Measurements from ENCODE around the gene DLGAP4. TPM values are rescaled to one million over a fixed set of nuclear protein-coding genes. Genes with fewer than 3 reads are reported as not detected.
A peak's percentile ranks its signal among the peaks of the same experiment; 100 is the strongest.

The DLGAP4 gene
- total and polyA plus RNA-seq, 2 of the 13 experiments (the other 11 are each of a cell fraction or from before 2014, with no cell fraction given), result 15.2 to 26.7 TPM

DNA sequence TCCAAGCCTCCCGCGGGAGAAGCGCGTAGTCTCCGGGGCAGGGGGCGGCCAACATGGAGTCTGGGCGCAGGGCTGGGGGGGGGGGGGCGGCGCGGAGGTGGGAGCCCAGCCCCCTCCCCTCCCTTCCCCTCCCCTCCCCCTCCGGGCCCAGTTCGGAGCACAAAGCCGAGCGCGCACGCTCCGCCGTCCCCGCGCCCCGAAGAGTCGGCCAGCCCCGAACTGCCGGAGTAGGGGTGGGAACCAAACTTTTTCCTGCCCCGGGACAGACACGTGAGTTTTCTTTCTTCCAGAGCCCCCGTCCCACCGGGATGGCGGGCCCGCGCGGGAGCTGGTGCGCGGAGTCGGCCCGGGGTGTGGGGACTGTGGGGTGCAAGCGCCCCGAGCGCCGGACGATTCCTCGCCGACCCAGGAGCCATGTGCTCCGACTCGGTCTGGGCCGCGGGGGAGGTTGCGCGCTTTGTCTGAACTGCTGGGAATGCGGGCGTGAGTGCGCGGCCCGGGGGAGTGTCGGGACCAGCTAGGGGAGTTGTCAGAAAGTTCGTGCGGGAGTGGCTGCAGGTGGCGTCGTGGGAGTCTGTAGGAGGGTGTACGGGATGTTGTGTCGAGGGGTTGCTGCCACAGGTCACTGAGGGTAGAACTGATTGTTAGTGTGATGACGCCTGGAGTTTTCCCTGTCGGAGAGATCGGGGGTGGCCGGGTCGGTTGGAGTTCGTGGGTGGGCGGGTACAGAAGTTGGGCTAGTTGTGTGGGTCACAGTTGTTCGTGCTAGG, 268.4 kb downstream of the DLGAP4 start (continued):
- TF ChIP-seq ARNTL (CRISPR knock-in tag; IDR thresholded peaks at IDR 0.05) (peak; percentile 71; the same call in 1 of the 2 replicates), ZKSCAN5 (CRISPR knock-in tag; IDR thresholded peaks at IDR 0.05) (no peak), TOE1 (CRISPR knock-in tag; IDR thresholded peaks at IDR 0.05) (no peak; the same call in 1 of the 2 replicates), MTA3 (CRISPR knock-in tag; IDR thresholded peaks at IDR 0.05) (no peak), ZFP62 (CRISPR knock-in tag; IDR thresholded peaks at IDR 0.05) (no peak), ZNF383 (CRISPR knock-in tag; IDR thresholded peaks at IDR 0.05; ENCODE audit: borderline replicate concordance) (no peak), ETV6 (CRISPR knock-in tag; conservative IDR thresholded peaks at IDR 0.05) (no peak; the same call in 1 of the 2 replicates), ZSCAN29 (CRISPR knock-in tag; conservative IDR thresholded peaks at IDR 0.05) (no peak), AHR (CRISPR knock-in tag; IDR thresholded peaks at IDR 0.05) (peak; percentile 56; the same call in 1 of the 2 replicates), MTF1 (CRISPR knock-in tag; IDR thresholded peaks at IDR 0.05) (no peak; the same call in 1 of the 2 replicates), SMARCC2 (IDR thresholded peaks at IDR 0.05) (no peak), ZNF589 (CRISPR knock-in tag; conservative IDR thresholded peaks at IDR 0.05) (peak; percentile 97; the same call in 1 of the 2 replicates), ZNF746 (CRISPR knock-in tag; IDR thresholded peaks at IDR 0.05) (no peak; the same call in 1 of the 2 replicates), ZNF451 (CRISPR knock-in tag; IDR thresholded peaks at IDR 0.05) (no peak; the same call in 1 of the 2 replicates), TBP (CRISPR knock-in tag; IDR thresholded peaks at IDR 0.05) (no peak; the same call in 1 of the 2 replicates)
- TF ChIP-seq, protein P1, sequence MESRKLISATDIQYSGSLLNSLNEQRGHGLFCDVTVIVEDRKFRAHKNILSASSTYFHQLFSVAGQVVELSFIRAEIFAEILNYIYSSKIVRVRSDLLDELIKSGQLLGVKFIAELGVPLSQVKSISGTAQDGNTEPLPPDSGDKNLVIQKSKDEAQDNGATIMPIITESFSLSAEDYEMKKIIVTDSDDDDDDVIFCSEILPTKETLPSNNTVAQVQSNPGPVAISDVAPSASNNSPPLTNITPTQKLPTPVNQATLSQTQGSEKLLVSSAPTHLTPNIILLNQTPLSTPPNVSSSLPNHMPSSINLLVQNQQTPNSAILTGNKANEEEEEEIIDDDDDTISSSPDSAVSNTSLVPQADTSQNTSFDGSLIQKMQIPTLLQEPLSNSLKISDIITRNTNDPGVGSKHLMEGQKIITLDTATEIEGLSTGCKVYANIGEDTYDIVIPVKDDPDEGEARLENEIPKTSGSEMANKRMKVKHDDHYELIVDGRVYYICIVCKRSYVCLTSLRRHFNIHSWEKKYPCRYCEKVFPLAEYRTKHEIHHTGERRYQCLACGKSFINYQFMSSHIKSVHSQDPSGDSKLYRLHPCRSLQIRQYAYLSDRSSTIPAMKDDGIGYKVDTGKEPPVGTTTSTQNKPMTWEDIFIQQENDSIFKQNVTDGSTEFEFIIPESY (CRISPR knock-in tag; IDR thresholded peaks at IDR 0.05), result no peak
- TF ChIP-seq, protein P2, sequence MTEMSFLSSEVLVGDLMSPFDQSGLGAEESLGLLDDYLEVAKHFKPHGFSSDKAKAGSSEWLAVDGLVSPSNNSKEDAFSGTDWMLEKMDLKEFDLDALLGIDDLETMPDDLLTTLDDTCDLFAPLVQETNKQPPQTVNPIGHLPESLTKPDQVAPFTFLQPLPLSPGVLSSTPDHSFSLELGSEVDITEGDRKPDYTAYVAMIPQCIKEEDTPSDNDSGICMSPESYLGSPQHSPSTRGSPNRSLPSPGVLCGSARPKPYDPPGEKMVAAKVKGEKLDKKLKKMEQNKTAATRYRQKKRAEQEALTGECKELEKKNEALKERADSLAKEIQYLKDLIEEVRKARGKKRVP (CRISPR knock-in tag; IDR thresholded peaks at IDR 0.05), result peak in 1 of 2 experiments; percentile 70; a peak in 2 of 4 replicates
- TF ChIP-seq, protein P3, sequence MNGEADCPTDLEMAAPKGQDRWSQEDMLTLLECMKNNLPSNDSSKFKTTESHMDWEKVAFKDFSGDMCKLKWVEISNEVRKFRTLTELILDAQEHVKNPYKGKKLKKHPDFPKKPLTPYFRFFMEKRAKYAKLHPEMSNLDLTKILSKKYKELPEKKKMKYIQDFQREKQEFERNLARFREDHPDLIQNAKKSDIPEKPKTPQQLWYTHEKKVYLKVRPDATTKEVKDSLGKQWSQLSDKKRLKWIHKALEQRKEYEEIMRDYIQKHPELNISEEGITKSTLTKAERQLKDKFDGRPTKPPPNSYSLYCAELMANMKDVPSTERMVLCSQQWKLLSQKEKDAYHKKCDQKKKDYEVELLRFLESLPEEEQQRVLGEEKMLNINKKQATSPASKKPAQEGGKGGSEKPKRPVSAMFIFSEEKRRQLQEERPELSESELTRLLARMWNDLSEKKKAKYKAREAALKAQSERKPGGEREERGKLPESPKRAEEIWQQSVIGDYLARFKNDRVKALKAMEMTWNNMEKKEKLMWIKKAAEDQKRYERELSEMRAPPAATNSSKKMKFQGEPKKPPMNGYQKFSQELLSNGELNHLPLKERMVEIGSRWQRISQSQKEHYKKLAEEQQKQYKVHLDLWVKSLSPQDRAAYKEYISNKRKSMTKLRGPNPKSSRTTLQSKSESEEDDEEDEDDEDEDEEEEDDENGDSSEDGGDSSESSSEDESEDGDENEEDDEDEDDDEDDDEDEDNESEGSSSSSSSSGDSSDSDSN (CRISPR knock-in tag; IDR thresholded peaks at IDR 0.05), result peak; percentile 90
- TF ChIP-seq, protein P4, sequence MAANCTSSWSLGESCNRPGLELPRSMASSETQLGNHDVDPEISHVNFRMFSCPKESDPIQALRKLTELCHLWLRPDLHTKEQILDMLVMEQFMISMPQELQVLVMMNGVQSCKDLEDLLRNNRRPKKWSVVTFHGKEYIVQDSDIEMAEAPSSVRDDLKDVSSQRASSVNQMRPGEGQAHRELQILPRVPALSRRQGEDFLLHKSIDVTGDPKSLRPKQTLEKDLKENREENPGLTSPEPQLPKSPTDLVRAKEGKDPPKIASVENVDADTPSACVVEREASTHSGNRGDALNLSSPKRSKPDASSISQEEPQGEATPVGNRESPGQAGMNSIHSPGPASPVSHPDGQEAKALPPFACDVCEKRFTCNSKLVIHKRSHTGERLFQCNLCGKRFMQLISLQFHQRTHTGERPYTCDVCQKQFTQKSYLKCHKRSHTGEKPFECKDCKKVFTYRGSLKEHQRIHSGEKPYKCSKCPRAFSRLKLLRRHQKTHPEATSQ (CRISPR knock-in tag; IDR thresholded peaks at IDR 0.05; ENCODE audit: borderline replicate concordance), result no peak

Measured in HepG2 (cell line).